IMR-90 (cell line): ENCODE measurements around the gene LGALS14. TPM values are rescaled to one million over a fixed set of nuclear protein-coding genes. Genes with fewer than 3 reads are reported as not detected.

Experiments
- ATAC-seq: fragments of 200-7000 bp; cut with Tn5 transposase; 2 replicates; pipeline ENCODE4 v1.9.1; 2020; ENCODE audit warnings: low read depth, mild to moderate bottlenecking, moderate library complexity
- BruUV-seq: library from RNA; stranded (reverse); fragments of 400-500 nt; replicated peaks from 2 replicates; lab custom pipeline; 2021; lab: Mats Ljungman, UMichigan
- CTCF ChIA-PET: fragments of 300-600 bp; formaldehyde crosslinking; extraction: SDS; loops from one replicate; lab custom pipeline; 2021; ENCODE audit warnings: antibody characterized with exemption; lab: Yijun Ruan, JAX
- POLR2A ChIA-PET: fragments of 300-600 bp; sonication (Branson Sonifier 250); formaldehyde crosslinking; loops from one replicate; lab custom pipeline; 2022; ENCODE audit warnings: antibody characterized with exemption; ENCODE audit not compliant: unreplicated experiment; lab: Charles Lee
- DNase-seq: peaks from one replicate; pipeline ENCODE4 v3.0.0; 2013
- H2AFZ ChIP-seq: replicated peaks from 2 replicates; pipeline ENCODE3; 2013; ENCODE audit warnings: low read length, mild to moderate bottlenecking; ENCODE audit not compliant: poor library complexity
- H2AK5ac ChIP-seq: 2 replicates; pipeline ENCODE4 v1.6.1; 2013; ENCODE audit warnings: low read depth, low read length, inconsistent platforms
- H2AK9ac ChIP-seq: replicated peaks from 2 replicates; pipeline ENCODE3; 2013; ENCODE audit warnings: mild to moderate bottlenecking, low read depth, low read length, moderate library complexity; ENCODE audit not compliant: poor library complexity
- H2BK120ac ChIP-seq: 2 replicates; pipeline ENCODE4 v1.6.1; 2013; ENCODE audit warnings: low read depth, low read length, inconsistent platforms
- H2BK15ac ChIP-seq: 3 replicates; pipeline ENCODE4 v1.6.1; 2013; ENCODE audit warnings: low read depth, low read length, inconsistent platforms
- H2BK20ac ChIP-seq: 2 replicates; pipeline ENCODE4 v1.6.1; 2013; ENCODE audit warnings: low read depth, mild to moderate bottlenecking, inconsistent platforms, low read length, moderate library complexity
- H2BK5ac ChIP-seq: 2 replicates; pipeline ENCODE4 v1.6.1; 2013; ENCODE audit warnings: mild to moderate bottlenecking, low read depth, low read length, inconsistent platforms; ENCODE audit not compliant: poor library complexity, severe bottlenecking
- H3K14ac ChIP-seq: replicated peaks from 2 replicates; pipeline ENCODE4 v1.6.1; 2013; ENCODE audit warnings: low read depth, low read length, inconsistent platforms
- H3K18ac ChIP-seq: 2 replicates; pipeline ENCODE4 v1.6.1; 2013; ENCODE audit warnings: low read depth, low read length, control low read depth
- H3K23ac ChIP-seq: 2 replicates; pipeline ENCODE4 v1.6.1; 2013; ENCODE audit warnings: low read depth, low read length, inconsistent platforms
- H3K27ac ChIP-seq: 2 replicates; pipeline ENCODE4 v1.5.1; 2013; ENCODE audit warnings: mild to moderate bottlenecking, control low read depth, low read length; ENCODE audit not compliant: insufficient read depth
- H3K27me3 ChIP-seq: 2 replicates; pipeline ENCODE4 v1.6.1; 2013; ENCODE audit warnings: low read length; ENCODE audit not compliant: control insufficient read depth, insufficient read depth
- H3K36me3 ChIP-seq: 2 replicates; pipeline ENCODE4 v1.6.1; 2013; ENCODE audit warnings: low read length, mixed read lengths; ENCODE audit not compliant: control insufficient read depth, insufficient read depth
- H3K4ac ChIP-seq: 2 replicates; pipeline ENCODE4 v1.6.1; 2013; ENCODE audit warnings: low read depth, low read length, inconsistent platforms
- H3K4me1 ChIP-seq: 2 replicates; pipeline ENCODE4 v1.6.1; 2013; ENCODE audit warnings: low read length, mixed read lengths; ENCODE audit not compliant: control insufficient read depth, insufficient read depth
- H3K4me2 ChIP-seq: 2 replicates; pipeline ENCODE4 v1.6.1; 2013; ENCODE audit warnings: low read depth, mild to moderate bottlenecking, control low read depth, low read length, moderate library complexity
- H3K4me3 ChIP-seq: 2 replicates; pipeline ENCODE4 v1.5.1; 2013; ENCODE audit warnings: low read depth, mild to moderate bottlenecking, control low read depth, low read length, moderate library complexity; ENCODE audit not compliant: insufficient read depth
- H3K56ac ChIP-seq: 2 replicates; pipeline ENCODE4 v1.6.1; 2013; ENCODE audit warnings: low read length, inconsistent platforms; ENCODE audit not compliant: insufficient read depth; ENCODE audit errors: extremely low read depth
- H3K79me1 ChIP-seq, 2 experiments: 2 replicates each; pipeline ENCODE4 v1.6.1; 2013; ENCODE audit warnings: low read length in 2 of 2, inconsistent platforms in 1 of 2, low read depth in 1 of 2
- H3K9ac ChIP-seq: 2 replicates; pipeline ENCODE4 v1.6.1; 2013; ENCODE audit warnings: low read depth, low read length, control low read depth
- H3K9me1 ChIP-seq: 2 replicates; pipeline ENCODE4 v1.6.1; 2013; ENCODE audit warnings: low read length, inconsistent platforms; ENCODE audit not compliant: insufficient read depth
- H3K9me3 ChIP-seq: 2 replicates; pipeline ENCODE4 v1.6.1; 2013; ENCODE audit warnings: low read length; ENCODE audit not compliant: control insufficient read depth, insufficient read depth
- H4K20me1 ChIP-seq: 2 replicates; pipeline ENCODE4 v1.6.1; 2013; ENCODE audit warnings: low read length, inconsistent platforms; ENCODE audit not compliant: insufficient read depth
- H4K5ac ChIP-seq: 2 replicates; pipeline ENCODE4 v1.6.1; 2013; ENCODE audit warnings: mild to moderate bottlenecking, low read depth, low read length, control low read depth
- H4K8ac ChIP-seq, 2 experiments: 2 replicates each; pipeline ENCODE4 v1.6.1; 2013; ENCODE audit warnings: low read depth in 2 of 2, low read length in 2 of 2, control low read depth in 1 of 2, inconsistent platforms in 1 of 2
- H4K91ac ChIP-seq: 2 replicates; pipeline ENCODE4 v1.6.1; 2013; ENCODE audit warnings: low read depth, low read length, inconsistent platforms; ENCODE audit not compliant: insufficient read depth
- BHLHE40 ChIP-seq: fragments of 150-350 bp; IDR thresholded peaks from 2 replicates; pipeline ENCODE4 v1.6.1; 2016; ENCODE audit warnings: mild to moderate bottlenecking, low read depth, low read length
- CEBPB ChIP-seq: IDR thresholded peaks from 2 replicates; pipeline ENCODE4 v1.6.1; 2012; ENCODE audit warnings: low read depth, low read length, improper control_type of control experiment
- CTCF ChIP-seq: conservative IDR thresholded peaks from 2 replicates; pipeline ENCODE4 v1.5.1; 2012; ENCODE audit warnings: mild to moderate bottlenecking, low read depth, low read length, improper control_type of control experiment
- ELK1 ChIP-seq: fragments of 150-350 bp; IDR thresholded peaks from 2 replicates; pipeline ENCODE4 v1.6.1; 2016; ENCODE audit warnings: low read depth, mild to moderate bottlenecking, low read length, moderate library complexity, borderline replicate concordance
- FOS ChIP-seq: fragments of 150-350 bp; IDR thresholded peaks from 2 replicates; pipeline ENCODE4 v1.6.1; 2016; ENCODE audit warnings: low read depth, low read length
- MAFK ChIP-seq: IDR thresholded peaks from 2 replicates; pipeline ENCODE4 v1.6.1; 2012; ENCODE audit warnings: low read depth, low read length, improper control_type of control experiment
- MAZ ChIP-seq: IDR thresholded peaks from 2 replicates; pipeline ENCODE4 v1.6.1; 2012; ENCODE audit warnings: low read depth, mild to moderate bottlenecking, low read length, improper control_type of control experiment, moderate library complexity, borderline replicate concordance
- MXI1 ChIP-seq: IDR thresholded peaks from 2 replicates; pipeline ENCODE4 v1.6.1; 2012; ENCODE audit warnings: low read depth, mild to moderate bottlenecking, low read length, moderate library complexity, borderline replicate concordance
- NFE2L2 ChIP-seq: fragments of 150-350 bp; IDR thresholded peaks from 2 replicates; pipeline ENCODE4 v1.6.1; 2016; ENCODE audit warnings: low read depth, mild to moderate bottlenecking, low read length
- POLR2A ChIP-seq: IDR thresholded peaks from 2 replicates; pipeline ENCODE4 v1.6.1; 2012; ENCODE audit warnings: mild to moderate bottlenecking, low read depth, low read length
- RAD21 ChIP-seq: IDR thresholded peaks from 2 replicates; pipeline ENCODE4 v1.6.1; 2012; ENCODE audit warnings: low read length, improper control_type of control experiment
- RCOR1 ChIP-seq: IDR thresholded peaks from 2 replicates; pipeline ENCODE4 v1.6.1; 2012; ENCODE audit warnings: mild to moderate bottlenecking, low read length, improper control_type of control experiment; ENCODE audit not compliant: insufficient replicate concordance
- RFX5 ChIP-seq: IDR thresholded peaks from 2 replicates; pipeline ENCODE4 v1.8.0; 2012; ENCODE audit warnings: low read depth, mild to moderate bottlenecking, low read length, moderate library complexity
- SMC3 ChIP-seq: fragments of 150-350 bp; IDR thresholded peaks from 2 replicates; pipeline ENCODE4 v1.6.1; 2016; ENCODE audit warnings: low read depth, mild to moderate bottlenecking, antibody characterized with exemption, low read length, moderate library complexity
- USF2 ChIP-seq: fragments of 150-350 bp; IDR thresholded peaks from 2 replicates; pipeline ENCODE4 v1.6.1; 2017; ENCODE audit warnings: mild to moderate bottlenecking, antibody characterized with exemption, low read length, low read depth
- WGBS, 2 experiments: methylation state at CpG; one replicate each; pipeline versions ENCODE4 v1.1.5 to v1.1.7; 2013; ENCODE audit warnings: missing lambda C conversion rate in 2 of 2; ENCODE audit not compliant: insufficient read length in 1 of 2; ENCODE audit errors: extremely low coverage in 2 of 2; 5-methylcytosine and 5-hydroxymethylcytosine counted together
- dilution Hi-C: fragments of 300-500 bp; cut with HindIII; formaldehyde crosslinking; loops from one replicate; pipeline ENCODE4 v1.14.3; 2018; ENCODE audit warnings: low sequenced_read_pairs; ENCODE audit not compliant: unreplicated experiment
- in situ Hi-C: fragments of 300-500 bp; cut with MboI; formaldehyde crosslinking; loops from 3 replicates; pipeline ENCODE4 v1.14.3; 2019; ENCODE audit warnings: low sequenced_read_pairs, inconsistent platforms, mixed read lengths
- intact Hi-C: fragments of 100-400 bp; cut with micrococcal nuclease; formaldehyde crosslinking; loops from 2 replicates; pipeline ENCODE4 v1.10.0; 2022
- polyA plus RNA-seq, 3 experiments: library from polyadenylated mRNA; depleted of rRNA; stranded (reverse); fragments of >200 nt; gene quantifications; 2 replicates each; pipeline ENCODE4 v1.2.3, GENCODE V29; 2012; ENCODE audit warnings: low replicate concordance in 1 of 3
- total RNA-seq: library from RNA; depleted of rRNA; stranded (reverse); fragments of >200 nt; gene quantifications from 2 replicates; pipeline ENCODE4 v1.2.3, GENCODE V29; 2012

Gene LGALS14
- total and polyA plus RNA-seq, 2 of the 4 experiments (the other 2 are of a cell fraction): not detected

- Histone ChIP-seq H2AK5ac (no peak overlapping the region), H3K27me3 (no peaks in the 10 kb centered on the region), H4K5ac (no peak overlapping the region), H4K8ac (no peak overlapping the region), H2BK120ac (no peak overlapping the region), H3K79me1 (no peaks in the 10 kb centered on the region), H3K9me1 (no peaks in the 10 kb centered on the region), H2BK15ac (no peak overlapping the region), H3K4ac (no peak overlapping the region), H2BK20ac (no peak overlapping the region), H3K4me2 (no peak overlapping the region), H4K91ac (no peak overlapping the region), H4K20me1 (no peaks in the 10 kb centered on the region), H3K4me1 (no peaks in the 10 kb centered on the region), H3K18ac (no peak overlapping the region), H2BK5ac (no peak overlapping the region), H3K27ac (no peak overlapping the region), H3K14ac (no peak overlapping the region), H3K9me3 (no peaks in the 10 kb centered on the region), H2AK9ac (no peak overlapping the region), H3K56ac (no peak overlapping the region), H3K9ac (no peak overlapping the region), H3K4me3 (no peak overlapping the region), H3K23ac (no peak overlapping the region), H2AFZ (no peak overlapping the region), H3K36me3 (no peaks in the 10 kb centered on the region)
- TF ChIP-seq RCOR1 (no peak), POLR2A (no peak), RAD21 (no peak), MXI1 (no peak), RFX5 (no peak), SMC3 (no peak), MAZ (no peak), CTCF (no peak), NFE2L2 (no peak), BHLHE40 (no peak), USF2 (no peak), ELK1 (no peak), MAFK (no peak), FOS (no peak), CEBPB (no peak)
- in situ Hi-C loops: loop anchor here (10.0 kb wide), 1 partner anchor 125 kb away; no protein-coding TSS in a partner anchor
- intact Hi-C loops: no loop called here
- no peak for ATAC-seq
- ChIA-PET POLR2A (no interaction called here), CTCF (no interaction called here)
- no peak for DNase-seq
- no TSS peak for BruUV-seq
- WGBS, 2 experiments: 40% methylated on average over 1 of the region's 3 CpGs; no CpG with 5 or more reads in 1 of the 2 experiments
- dilution Hi-C loops: no loop called here
Measured at GRCh38 chr19:39679791-39680168, 24.5 kb upstream of the LGALS14 start.
